GM18951 (cell line): ENCODE measurements around the gene CEP104.

ENCODE experiments used
- POLR2A ChIP-seq: IDR thresholded peaks from 4 replicates; pipeline ENCODE4 v1.6.1; 2011; ENCODE audit warnings: mild to moderate bottlenecking; ENCODE audit not compliant: insufficient read length, insufficient read depth; ENCODE audit errors: extremely low read depth
- in situ Hi-C: fragments of 300-500 bp; cut with MboI; formaldehyde crosslinking; loops from one replicate; pipeline ENCODE4 v1.12.0; 2022; ENCODE audit warnings: low sequenced_read_pairs, mixed read lengths, inconsistent platforms; ENCODE audit not compliant: unreplicated experiment

The CEP104 gene

DNA sequence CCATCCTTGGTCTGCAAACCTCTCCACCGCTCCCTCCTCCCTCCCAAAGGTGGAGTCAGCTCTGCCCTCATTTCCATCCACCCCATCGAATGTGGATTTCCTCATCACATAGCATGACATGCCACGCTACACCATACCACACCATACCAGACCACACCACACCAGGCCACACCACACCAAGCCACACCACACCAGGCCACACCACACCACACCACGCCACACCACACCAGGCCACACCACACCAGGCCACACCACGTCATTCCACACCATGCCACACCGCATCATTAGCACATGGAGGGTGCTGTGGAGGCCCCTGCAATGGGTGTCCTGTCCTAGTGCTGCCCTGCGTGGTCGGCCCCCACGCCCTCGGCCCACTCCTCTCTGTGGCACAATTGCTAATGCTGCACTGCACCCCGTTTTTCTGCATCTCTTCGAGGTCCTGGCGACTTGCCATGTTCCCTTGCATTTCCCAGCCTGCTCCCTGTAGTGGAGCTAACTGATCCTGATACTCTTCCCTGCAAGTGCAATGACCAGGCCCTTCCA lies 11.5 kb upstream of the CEP104 start:
- no peak for TF ChIP-seq POLR2A
- in situ Hi-C loops: no loop called here

DNA sequence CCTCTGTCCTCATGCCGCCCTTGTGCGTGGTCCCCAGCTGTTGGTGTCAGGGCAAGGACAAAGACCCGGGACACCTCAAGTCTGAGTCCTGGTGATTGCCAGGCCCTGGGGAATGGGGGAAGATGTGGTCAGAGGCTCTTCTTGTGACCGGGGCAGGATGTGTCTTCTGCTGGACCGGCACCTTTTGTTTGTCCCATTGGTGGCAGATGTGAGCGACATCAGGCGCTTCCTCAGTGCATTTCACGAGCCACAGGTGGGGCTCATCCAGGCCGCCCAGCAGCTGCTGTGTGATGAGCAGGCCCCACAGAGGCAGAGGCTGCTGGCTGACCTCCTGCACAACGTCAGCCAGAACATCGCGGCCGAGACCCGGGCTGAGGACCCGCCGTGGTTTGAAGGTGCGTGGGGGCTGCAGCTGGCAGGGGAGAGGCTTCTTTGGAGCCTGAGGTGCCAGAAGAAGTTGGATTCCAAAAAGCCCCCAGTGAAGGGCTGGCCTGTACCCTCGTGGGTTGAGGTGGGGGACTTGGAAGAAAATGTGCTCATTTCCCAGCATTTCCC lies 8.7 kb upstream of the CEP104 start:
- TF ChIP-seq POLR2A: no peak
- in situ Hi-C loops: no loop called here

GRCh38 chr1:3864884-3865283 lies 7.9 kb upstream of the CEP104 start:
- TF ChIP-seq POLR2A: no peak
- in situ Hi-C loops: no loop called here

DNA sequence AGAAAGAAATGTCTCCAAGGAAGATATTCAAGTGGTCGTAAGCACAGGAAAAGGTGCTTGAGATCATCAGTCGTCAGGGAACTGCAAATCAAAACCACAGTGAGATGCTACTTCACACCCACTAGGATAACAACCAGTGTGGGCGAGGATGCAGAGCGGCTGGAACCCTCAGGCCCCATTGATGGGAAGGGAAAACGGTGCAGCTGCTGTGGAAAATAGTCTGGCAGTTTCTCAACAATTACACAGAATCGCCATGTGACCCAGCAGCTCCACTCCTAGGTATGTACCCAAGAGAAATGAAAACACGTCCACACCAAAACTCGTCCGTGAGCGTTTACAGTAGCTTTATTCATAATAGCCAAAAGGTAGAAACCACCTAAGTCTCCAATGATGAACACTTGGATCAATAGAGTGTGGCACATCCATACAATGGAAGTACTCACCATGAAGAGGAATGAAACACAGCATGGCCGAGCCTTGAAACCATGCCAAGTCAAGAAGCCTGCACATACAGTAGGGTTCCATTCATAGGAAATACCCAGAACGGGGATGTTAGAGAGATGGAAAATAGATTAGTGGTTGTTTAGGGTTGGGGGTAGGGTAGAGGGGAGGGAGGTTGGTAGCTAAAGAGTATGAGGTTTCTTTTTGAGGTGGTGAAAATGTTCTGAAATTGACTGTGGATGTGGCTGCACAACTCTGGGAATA lies 6.4 kb upstream of the CEP104 start:
- in situ Hi-C loops: no loop called here
- TF ChIP-seq POLR2A: no peak

GRCh38 chr1:3858231-3858981 lies 1.4 kb upstream of the CEP104 start:
- no peak for TF ChIP-seq POLR2A
- in situ Hi-C loops: no loop called here

GRCh38 chr1:3857791-3858129 lies 749 bp upstream of the CEP104 start:
- no peak for TF ChIP-seq POLR2A
- in situ Hi-C loops: no loop called here

- in situ Hi-C loops: no loop called here
- TF ChIP-seq POLR2A: no peak
These were observed 4.1 kb downstream of the CEP104 start for GRCh38 chr1:3852711-3853485.

GRCh38 chr1:3852091-3852490 lies 4.9 kb downstream of the CEP104 start:
- TF ChIP-seq POLR2A: no peak
- in situ Hi-C loops: no loop called here

- no peak for TF ChIP-seq POLR2A
- in situ Hi-C loops: no loop called here
These were observed 5.7 kb downstream of the CEP104 start for GRCh38 chr1:3851292-3851691.

- in situ Hi-C loops: no loop called here
- no peak for TF ChIP-seq POLR2A
These were observed 6.2 kb downstream of the CEP104 start for GRCh38 chr1:3850857-3851256.

- in situ Hi-C loops: no loop called here
- TF ChIP-seq POLR2A: no peak
These were observed 9.9 kb downstream of the CEP104 start for GRCh38 chr1:3847081-3847480.

DNA sequence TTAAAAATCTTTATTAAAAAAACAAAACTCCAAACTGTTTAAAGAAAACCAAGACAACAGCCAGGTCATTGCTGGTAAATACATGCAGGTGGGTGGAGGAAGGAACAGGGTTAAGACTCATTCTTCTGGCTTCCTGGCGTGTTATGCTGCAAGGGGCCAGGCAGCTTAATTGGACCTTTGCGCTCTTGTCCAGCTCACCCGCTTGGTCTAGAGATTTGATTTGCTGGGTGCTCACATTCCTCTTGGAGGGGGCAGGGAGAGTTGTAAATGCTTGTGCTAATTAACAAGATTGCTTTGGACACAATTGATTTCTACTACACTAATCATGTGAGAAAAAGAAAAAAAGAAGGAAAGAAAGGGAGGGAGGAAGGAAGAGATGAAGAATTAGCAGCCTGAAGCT lies 10.5 kb downstream of the CEP104 start:
- no peak for TF ChIP-seq POLR2A
- in situ Hi-C loops: no loop called here

GRCh38 chr1:3842912-3843311 lies 14.1 kb downstream of the CEP104 start:
- in situ Hi-C loops: no loop called here
- TF ChIP-seq POLR2A: no peak
